H9 (cell line): ENCODE results near the gene CDKL4. TPM values are rescaled to one million over a fixed set of nuclear protein-coding genes. Genes with fewer than 3 reads are reported as not detected.

Experiments used
- DNase-seq: peaks from one replicate; pipeline ENCODE4 v3.0.0-alpha.2; 2017
- H2AFZ ChIP-seq: one replicate; pipeline ENCODE4 v1.6.1; 2013; ENCODE audit warnings: mild to moderate bottlenecking, low read length, control low read depth, moderate library complexity
- H2AK5ac ChIP-seq: 2 replicates; pipeline ENCODE4 v1.6.1; 2013; ENCODE audit warnings: low read length, control low read depth, mixed read lengths; ENCODE audit not compliant: insufficient read length
- H2BK120ac ChIP-seq: one replicate; pipeline ENCODE4 v1.6.1; 2013; ENCODE audit warnings: low read depth, mild to moderate bottlenecking, low read length, control low read depth, inconsistent platforms; ENCODE audit not compliant: poor library complexity, severe bottlenecking
- H2BK12ac ChIP-seq: 2 replicates; pipeline ENCODE4 v1.6.1; 2013; ENCODE audit warnings: low read length, control low read depth, mixed read lengths, low read depth; ENCODE audit not compliant: insufficient read length
- H2BK15ac ChIP-seq: 2 replicates; pipeline ENCODE4 v1.6.1; 2013; ENCODE audit warnings: low read depth, low read length, control low read depth
- H2BK20ac ChIP-seq: one replicate; pipeline ENCODE4 v1.6.1; 2013; ENCODE audit warnings: low read depth, mild to moderate bottlenecking, low read length, control low read depth, inconsistent platforms; ENCODE audit not compliant: poor library complexity, severe bottlenecking
- H2BK5ac ChIP-seq: 2 replicates; pipeline ENCODE4 v1.6.1; 2013; ENCODE audit warnings: low read length, control low read depth, mixed read lengths; ENCODE audit not compliant: insufficient read length
- H3K14ac ChIP-seq: 2 replicates; pipeline ENCODE4 v1.6.1; 2013; ENCODE audit warnings: low read length, control low read depth; ENCODE audit not compliant: insufficient read depth
- H3K18ac ChIP-seq: 2 replicates; pipeline ENCODE4 v1.6.1; 2013; ENCODE audit warnings: low read depth, mild to moderate bottlenecking, mixed read lengths, low read length, control low read depth; ENCODE audit not compliant: insufficient read length
- H3K23ac ChIP-seq: 2 replicates; pipeline ENCODE4 v1.6.1; 2013; ENCODE audit warnings: low read length, control low read depth, mixed read lengths, low read depth; ENCODE audit not compliant: insufficient read length
- H3K23me2 ChIP-seq: 2 replicates; pipeline ENCODE4 v1.6.1; 2013; ENCODE audit warnings: low read depth, mild to moderate bottlenecking, mixed read lengths, low read length, control low read depth; ENCODE audit not compliant: insufficient read length, poor library complexity, severe bottlenecking
- H3K27ac ChIP-seq: 2 replicates; pipeline ENCODE4 v1.5.1; 2013; ENCODE audit warnings: low read length, control low read depth, mixed read lengths, low read depth; ENCODE audit not compliant: insufficient read length
- H3K27me3 ChIP-seq: 2 replicates; pipeline ENCODE4 v1.6.1; 2013; ENCODE audit warnings: low read length, control low read depth, inconsistent platforms; ENCODE audit not compliant: insufficient read depth
- H3K4ac ChIP-seq: 2 replicates; pipeline ENCODE4 v1.6.1; 2013; ENCODE audit warnings: low read depth, mild to moderate bottlenecking, control low read depth, inconsistent platforms, low read length, moderate library complexity
- H3K4me1 ChIP-seq: 2 replicates; pipeline ENCODE4 v1.6.1; 2013; ENCODE audit warnings: low read length, control low read depth, inconsistent platforms; ENCODE audit not compliant: insufficient read depth
- H3K4me2 ChIP-seq: 2 replicates; pipeline ENCODE4 v1.6.1; 2013; ENCODE audit warnings: low read length, control low read depth, mixed read lengths; ENCODE audit not compliant: insufficient read length, insufficient read depth
- H3K56ac ChIP-seq: 2 replicates; pipeline ENCODE4 v1.6.1; 2013; ENCODE audit warnings: low read depth, mild to moderate bottlenecking, mixed read lengths, low read length, control low read depth; ENCODE audit not compliant: insufficient read length
- H3K79me1 ChIP-seq: 2 replicates; pipeline ENCODE4 v1.6.1; 2013; ENCODE audit warnings: low read depth, mild to moderate bottlenecking, moderate library complexity, low read length, control low read depth, inconsistent platforms; ENCODE audit not compliant: insufficient read depth, poor library complexity, severe bottlenecking
- H3K79me2 ChIP-seq: 2 replicates; pipeline ENCODE4 v1.6.1; 2013; ENCODE audit warnings: low read length, control low read depth, inconsistent platforms; ENCODE audit not compliant: insufficient read depth
- H3K9ac ChIP-seq: 2 replicates; pipeline ENCODE4 v1.6.1; 2013; ENCODE audit warnings: low read length, control low read depth, mixed read lengths; ENCODE audit not compliant: insufficient read length; ENCODE audit errors: extremely low read depth
- H3K9me3 ChIP-seq: one replicate; pipeline ENCODE4 v1.6.1; 2013; ENCODE audit warnings: low read depth, low read length, inconsistent platforms; ENCODE audit not compliant: control insufficient read depth
- H3T11ph ChIP-seq: one replicate; pipeline ENCODE4 v1.6.1; 2013; ENCODE audit warnings: mild to moderate bottlenecking, low read length, control low read depth, inconsistent platforms
- H4K20me1 ChIP-seq: one replicate; pipeline ENCODE4 v1.6.1; 2013; ENCODE audit not compliant: control insufficient read depth, insufficient read length, insufficient read depth
- H4K5ac ChIP-seq: 2 replicates; pipeline ENCODE4 v1.6.1; 2013; ENCODE audit warnings: low read depth, mild to moderate bottlenecking, mixed read lengths, low read length, control low read depth; ENCODE audit not compliant: insufficient read length
- H4K8ac ChIP-seq: replicated peaks from 2 replicates; pipeline ENCODE4 v1.6.1; 2013; ENCODE audit warnings: low read length, control low read depth, mixed read lengths, low read depth; ENCODE audit not compliant: insufficient read length
- H4K91ac ChIP-seq: 2 replicates; pipeline ENCODE4 v1.6.1; 2013; ENCODE audit warnings: low read depth, mild to moderate bottlenecking, moderate library complexity, mixed read lengths, low read length, control low read depth; ENCODE audit not compliant: insufficient read length
- H3K27ac Mint-ChIP-seq, 3 experiments: 2 replicates in 2 of 3; 3 replicates in 1 of 3; pipeline ENCODE4 v1.8.0; 2020 to 2021; ENCODE audit warnings: mixed read lengths in 3 of 3, mild to moderate bottlenecking in 1 of 3, moderate library complexity in 1 of 3
- H3K27me3 Mint-ChIP-seq: 2 replicates; pipeline ENCODE4 v1.8.0; 2021; ENCODE audit warnings: low read depth, mild to moderate bottlenecking, moderate library complexity, mixed read lengths
- H3K36me3 Mint-ChIP-seq, 3 experiments: 2 replicates in 2 of 3; 3 replicates in 1 of 3; pipeline ENCODE4 v1.8.0; 2020 to 2021; ENCODE audit warnings: low read depth in 3 of 3, mixed read lengths in 3 of 3; ENCODE audit not compliant: insufficient read depth in 1 of 3
- H3K4me1 Mint-ChIP-seq, 2 experiments: 2 replicates each; pipeline ENCODE4 v1.8.0; 2020; ENCODE audit warnings: mixed read lengths in 2 of 2
- H3K4me3 Mint-ChIP-seq, 2 experiments: 2 replicates in 1 of 2; 3 replicates in 1 of 2; pipeline ENCODE4 v1.8.0; 2020 to 2021; ENCODE audit warnings: mild to moderate bottlenecking in 2 of 2, mixed read lengths in 2 of 2, moderate library complexity in 1 of 2
- H3K9me3 Mint-ChIP-seq, 2 experiments: 2 replicates in 1 of 2; 3 replicates in 1 of 2; pipeline ENCODE4 v1.8.0; 2020; ENCODE audit warnings: mild to moderate bottlenecking in 2 of 2, mixed read lengths in 2 of 2, moderate library complexity in 1 of 2
- CTCF ChIP-seq: fragments of 200-600 bp; sonication (generic); conservative IDR thresholded peaks from 3 replicates; pipeline ENCODE4 v1.8.0; 2021; ENCODE audit warnings: antibody characterized with exemption, mild to moderate bottlenecking
- WGBS: extraction: QIAGEN DNeasy Blood & Tissue Kit; methylation state at CpG from one replicate; pipeline ENCODE4 v1.1.7; 2013; ENCODE audit warnings: missing lambda C conversion rate, low lambda C conversion rate, mixed read lengths; ENCODE audit not compliant: insufficient read length; ENCODE audit errors: extremely low coverage; 5-methylcytosine and 5-hydroxymethylcytosine counted together
- total RNA-seq: library from RNA; stranded (reverse); gene quantifications from 2 replicates; pipeline ENCODE4 v1.2.1, GENCODE V29; 2021

CDKL4 gene
- total RNA-seq, 1 experiment from 2014 or later: not detected

DNA sequence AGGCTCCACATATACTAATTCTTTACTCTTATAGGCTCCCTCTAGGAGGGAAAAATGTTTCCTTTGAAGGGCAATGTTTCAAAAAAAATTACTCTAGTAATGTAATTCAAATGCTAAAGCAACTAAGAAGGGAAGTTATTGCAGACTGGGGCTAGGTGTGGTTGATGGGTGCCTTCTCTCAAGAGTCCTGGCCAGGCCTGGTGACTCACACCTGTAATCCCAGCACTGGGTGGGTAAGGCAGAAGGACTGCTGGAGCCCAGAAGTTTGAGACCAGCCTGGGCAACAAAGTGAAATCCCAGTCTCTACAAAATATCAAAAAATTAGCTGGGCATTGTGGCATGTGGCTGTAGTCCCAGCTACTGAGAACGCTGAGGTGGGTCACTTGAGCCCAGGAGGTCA lies 31.2 kb upstream of the CDKL4 start:
- H3K27ac Mint-ChIP-seq: no peak overlapping the region
- no peak overlapping the region for H3K4me2 ChIP-seq
- H2AFZ ChIP-seq: no peak overlapping the region
- no peaks in the 10 kb centered on the region for H3K23me2 ChIP-seq
- H3K9me3 Mint-ChIP-seq: no peaks in the 10 kb centered on the region
- H3K56ac ChIP-seq: no peak overlapping the region
- H2BK12ac ChIP-seq: no peak overlapping the region
- no peak overlapping the region for H3K14ac ChIP-seq
- H4K91ac ChIP-seq: no peak overlapping the region
- no peak for DNase-seq
- no peak overlapping the region for H3T11ph ChIP-seq
- no peak overlapping the region for H3K18ac ChIP-seq
- H3K27me3 Mint-ChIP-seq: no peaks in the 10 kb centered on the region; the same call in 1 of the 2 replicates
- no peaks in the 10 kb centered on the region; the same call in 1 of the 2 replicates for H3K27me3 ChIP-seq
- H4K5ac ChIP-seq: no peak overlapping the region
- H3K27ac ChIP-seq: no peak overlapping the region
- H3K23ac ChIP-seq: no peak overlapping the region
- H2BK5ac ChIP-seq: no peak overlapping the region
- peaks cover 26 to 48% (median 44%) of the 10 kb centered on the region in 3 experiments for H3K36me3 Mint-ChIP-seq
- no peak overlapping the region for H2BK20ac ChIP-seq
- no peak overlapping the region for H3K9ac ChIP-seq
- TF ChIP-seq CTCF: no peak
- H3K4me3 Mint-ChIP-seq: no peak overlapping the region
- no peaks in the 10 kb centered on the region for H3K79me2 ChIP-seq
- H3K4me1 Mint-ChIP-seq: no peaks in the 10 kb centered on the region
- WGBS: no CpG with 5 or more reads among the region's 1 CpG
- H2AK5ac ChIP-seq: no peak overlapping the region
- no peak overlapping the region for H3K4ac ChIP-seq
- no peak overlapping the region for H2BK120ac ChIP-seq
- H2BK15ac ChIP-seq: no peak overlapping the region
- no peaks in the 10 kb centered on the region for H3K79me1 ChIP-seq
- no peak overlapping the region for H4K8ac ChIP-seq
- no peaks in the 10 kb centered on the region for H3K9me3 ChIP-seq
- no peaks in the 10 kb centered on the region for H3K4me1 ChIP-seq
- no peaks in the 10 kb centered on the region for H4K20me1 ChIP-seq
